ENCODE data around the gene ZNF689.
"Not testable (repeated sequence)": the region's sequence is repeated elsewhere in the genome, so short reads cannot be mapped to it uniquely, and the experiment has no call there.

ZNF689 gene

GRCh38 chr16:30650369-30651123 is 40.4 kb upstream of the ZNF689 start, which contains the start of gene PRR14:
Gene PRR14 (plus strand): TSS chr16:30650960. CDS start chr16:30651646, 686 bp downstream.
- peak within 1 kb of the TSS; percentile 99 for H3K4me3 ChIP-seq (ENCODE audit: low read length)
- peak within 1 kb of the TSS; percentile 98 for H3K27ac ChIP-seq (ENCODE audit: low read depth, low read length)
- peaks cover 16% of the 10 kb centered on the region for H3K36me3 ChIP-seq (ENCODE audit: control insufficient read depth, insufficient read depth, low read length)
- H3K27me3 ChIP-seq (ENCODE audit: control insufficient read depth, insufficient read depth, low read length), result no peaks in the 10 kb centered on the region
- peaks cover 10% of the 10 kb centered on the region for H3K4me1 ChIP-seq (ENCODE audit: control insufficient read depth, insufficient read depth, low read length)
- peak within 1 kb of the TSS; percentile 97 for H3K9ac ChIP-seq (ENCODE audit: low read length)

- H3K27ac ChIP-seq (ENCODE audit: low read depth, low read length), result peak overlapping the region; percentile 98
- H3K27me3 ChIP-seq (ENCODE audit: control insufficient read depth, insufficient read depth, low read length), result no peaks in the 10 kb centered on the region
- peaks cover 10% of the 10 kb centered on the region for H3K4me1 ChIP-seq (ENCODE audit: control insufficient read depth, insufficient read depth, low read length)
- H3K36me3 ChIP-seq (ENCODE audit: control insufficient read depth, insufficient read depth, low read length), result peaks cover 9% of the 10 kb centered on the region
- peak overlapping the region; percentile 51 for H3K9ac ChIP-seq (ENCODE audit: low read length)
- H3K4me3 ChIP-seq (ENCODE audit: low read length), result peak overlapping the region; percentile 75
Observed at GRCh38 chr16:30649725-30650368, 39.7 kb upstream of the ZNF689 start.

GRCh38 chr16:30647274-30647571 is 37.0 kb upstream of the ZNF689 start:
- no peaks in the 10 kb centered on the region for H3K27me3 ChIP-seq (ENCODE audit: control insufficient read depth, insufficient read depth, low read length)
- H3K4me3 ChIP-seq (ENCODE audit: low read length), result no peak overlapping the region
- H3K4me1 ChIP-seq (ENCODE audit: control insufficient read depth, insufficient read depth, low read length), result peaks cover 6% of the 10 kb centered on the region
- H3K9ac ChIP-seq (ENCODE audit: low read length), result no peak overlapping the region
- H3K27ac ChIP-seq (ENCODE audit: low read depth, low read length), result no peak overlapping the region
- H3K36me3 ChIP-seq (ENCODE audit: control insufficient read depth, insufficient read depth, low read length), result no peaks in the 10 kb centered on the region

- Histone ChIP-seq H3K9ac (ENCODE audit: low read length) (no peak overlapping the region), H3K4me3 (ENCODE audit: low read length) (no peak overlapping the region), H3K4me1 (ENCODE audit: control insufficient read depth, insufficient read depth, low read length) (no peaks in the 10 kb centered on the region), H3K36me3 (ENCODE audit: control insufficient read depth, insufficient read depth, low read length) (no peaks in the 10 kb centered on the region), H3K27me3 (ENCODE audit: control insufficient read depth, insufficient read depth, low read length) (no peaks in the 10 kb centered on the region), H3K27ac (ENCODE audit: low read depth, low read length) (no peak overlapping the region)
Observed at GRCh38 chr16:30645727-30646126, 35.5 kb upstream of the ZNF689 start.

- H3K27me3 ChIP-seq (ENCODE audit: control insufficient read depth, insufficient read depth, low read length), result no peaks in the 10 kb centered on the region
- H3K27ac ChIP-seq (ENCODE audit: low read depth, low read length), result no peak overlapping the region
- H3K9ac ChIP-seq (ENCODE audit: low read length), result no peak overlapping the region
- no peak overlapping the region for H3K4me3 ChIP-seq (ENCODE audit: low read length)
- no peaks in the 10 kb centered on the region for H3K4me1 ChIP-seq (ENCODE audit: control insufficient read depth, insufficient read depth, low read length)
- H3K36me3 ChIP-seq (ENCODE audit: control insufficient read depth, insufficient read depth, low read length), result no peaks in the 10 kb centered on the region
Observed at GRCh38 chr16:30644334-30644830, 34.2 kb upstream of the ZNF689 start.

- Histone ChIP-seq H3K36me3 (ENCODE audit: control insufficient read depth, insufficient read depth, low read length) (no peaks in the 10 kb centered on the region), H3K27ac (ENCODE audit: low read depth, low read length) (no peak overlapping the region), H3K27me3 (ENCODE audit: control insufficient read depth, insufficient read depth, low read length) (no peaks in the 10 kb centered on the region)
Observed at GRCh38 chr16:30641378-30641982, 31.3 kb upstream of the ZNF689 start.

GRCh38 chr16:30637944-30638343 is 27.8 kb upstream of the ZNF689 start:
- H3K27me3 ChIP-seq (ENCODE audit: control insufficient read depth, insufficient read depth, low read length), result no peaks in the 10 kb centered on the region
- H3K27ac ChIP-seq (ENCODE audit: low read depth, low read length), result no peak overlapping the region

More at GRCh38 chr16:30641378-30641982, 31.3 kb upstream of the ZNF689 start:
- Histone ChIP-seq H3K4me3 (ENCODE audit: low read length) (no peak overlapping the region), H3K4me1 (ENCODE audit: control insufficient read depth, insufficient read depth, low read length) (no peaks in the 10 kb centered on the region), H3K9ac (ENCODE audit: low read length) (no peak overlapping the region)

GRCh38 chr16:30637139-30637538 is 26.9 kb upstream of the ZNF689 start:
- not testable (repeated sequence) for H3K27ac ChIP-seq (ENCODE audit: low read depth, low read length); H3K27me3 ChIP-seq (ENCODE audit: control insufficient read depth, insufficient read depth, low read length); H3K4me1 ChIP-seq (ENCODE audit: control insufficient read depth, insufficient read depth, low read length); H3K9ac ChIP-seq (ENCODE audit: low read length); H3K36me3 ChIP-seq (ENCODE audit: control insufficient read depth, insufficient read depth, low read length); H3K4me3 ChIP-seq (ENCODE audit: low read length)

More at GRCh38 chr16:30637944-30638343, 27.8 kb upstream of the ZNF689 start:
- Histone ChIP-seq H3K4me1 (ENCODE audit: control insufficient read depth, insufficient read depth, low read length) (no peaks in the 10 kb centered on the region), H3K4me3 (ENCODE audit: low read length) (no peak overlapping the region), H3K9ac (ENCODE audit: low read length) (no peak overlapping the region), H3K36me3 (ENCODE audit: control insufficient read depth, insufficient read depth, low read length) (no peaks in the 10 kb centered on the region)

GRCh38 chr16:30636599-30636998 is 26.4 kb upstream of the ZNF689 start:
- no peak overlapping the region for H3K27ac ChIP-seq (ENCODE audit: low read depth, low read length)
- H3K9ac ChIP-seq (ENCODE audit: low read length), result no peak overlapping the region
- H3K27me3 ChIP-seq (ENCODE audit: control insufficient read depth, insufficient read depth, low read length), result no peaks in the 10 kb centered on the region
- no peak overlapping the region for H3K4me3 ChIP-seq (ENCODE audit: low read length)
- H3K36me3 ChIP-seq (ENCODE audit: control insufficient read depth, insufficient read depth, low read length), result no peaks in the 10 kb centered on the region
- H3K4me1 ChIP-seq (ENCODE audit: control insufficient read depth, insufficient read depth, low read length), result no peaks in the 10 kb centered on the region

- Histone ChIP-seq H3K4me3 (ENCODE audit: low read length) (peak overlapping the region; percentile 72), H3K4me1 (ENCODE audit: control insufficient read depth, insufficient read depth, low read length) (no peaks in the 10 kb centered on the region), H3K27ac (ENCODE audit: low read depth, low read length) (peak overlapping the region; percentile 98), H3K27me3 (ENCODE audit: control insufficient read depth, insufficient read depth, low read length) (no peaks in the 10 kb centered on the region), H3K36me3 (ENCODE audit: control insufficient read depth, insufficient read depth, low read length) (no peaks in the 10 kb centered on the region), H3K9ac (ENCODE audit: low read length) (no peak overlapping the region)
Observed at GRCh38 chr16:30633526-30633925, 23.3 kb upstream of the ZNF689 start.

GRCh38 chr16:30632454-30632853 is 22.3 kb upstream of the ZNF689 start:
- H3K27ac ChIP-seq (ENCODE audit: low read depth, low read length); H3K36me3 ChIP-seq (ENCODE audit: control insufficient read depth, insufficient read depth, low read length); H3K4me1 ChIP-seq (ENCODE audit: control insufficient read depth, insufficient read depth, low read length); H3K27me3 ChIP-seq (ENCODE audit: control insufficient read depth, insufficient read depth, low read length); H3K9ac ChIP-seq (ENCODE audit: low read length); H3K4me3 ChIP-seq (ENCODE audit: low read length): not testable (repeated sequence)

- Histone ChIP-seq H3K27ac (ENCODE audit: low read depth, low read length) (no peak overlapping the region), H3K4me3 (ENCODE audit: low read length) (peak overlapping the region; percentile 55), H3K4me1 (ENCODE audit: control insufficient read depth, insufficient read depth, low read length) (no peaks in the 10 kb centered on the region), H3K27me3 (ENCODE audit: control insufficient read depth, insufficient read depth, low read length) (no peaks in the 10 kb centered on the region), H3K36me3 (ENCODE audit: control insufficient read depth, insufficient read depth, low read length) (no peaks in the 10 kb centered on the region), H3K9ac (ENCODE audit: low read length) (no peak overlapping the region)
Observed at GRCh38 chr16:30628628-30629540, 18.7 kb upstream of the ZNF689 start.
